H1 (cell line): ENCODE data around the gene UBA6. TPM values are rescaled to one million over a fixed set of nuclear protein-coding genes. Genes with fewer than 3 reads are reported as not detected.

Experiments used
- CTCF ChIA-PET: fragments of 300-600 bp; sonication (Branson Sonifier 250); formaldehyde crosslinking; loops from one replicate; lab custom pipeline; 2021; ENCODE audit not compliant: partially characterized antibody; lab: Charles Lee
- POLR2A ChIA-PET: fragments of 300-600 bp; sonication (Branson Sonifier 250); formaldehyde crosslinking; loops from one replicate; lab custom pipeline; 2021; ENCODE audit warnings: inconsistent platforms; ENCODE audit not compliant: partially characterized antibody; lab: Charles Lee
- DNase-seq, 2 experiments: peaks; one replicate each; pipeline versions ENCODE4 v3.0.0 to v3.0.0-alpha.2; 2010 to 2022; ENCODE audit warnings: low spot score in 2 of 2, low read depth in 1 of 2, mixed read lengths in 1 of 2
- FAIRE-seq: peaks from 2 replicates; lab custom pipeline; 2011; peaks lifted over from hg19 to GRCh38; lab: Jason Lieb, UNC
- H2AFZ ChIP-seq: 2 replicates; pipeline ENCODE4 v1.8.1; 2012; ENCODE audit warnings: low read length, inconsistent platforms
- H2AK5ac ChIP-seq: 2 replicates; pipeline ENCODE4 v1.6.1; 2013; ENCODE audit warnings: low read depth, low read length
- H2BK120ac ChIP-seq: replicated peaks from 2 replicates; pipeline ENCODE3; 2013; ENCODE audit warnings: low read depth, low read length, inconsistent platforms
- H2BK12ac ChIP-seq: 2 replicates; pipeline ENCODE4 v1.6.1; 2013; ENCODE audit warnings: low read depth, low read length
- H2BK15ac ChIP-seq: 2 replicates; pipeline ENCODE4 v1.6.1; 2013; ENCODE audit warnings: low read length
- H2BK20ac ChIP-seq: 2 replicates; pipeline ENCODE4 v1.6.1; 2013; ENCODE audit warnings: low read length
- H2BK5ac ChIP-seq: 2 replicates; pipeline ENCODE4 v1.6.1; 2013; ENCODE audit warnings: low read depth, low read length
- H3K14ac ChIP-seq: 2 replicates; pipeline ENCODE4 v1.6.1; 2013; ENCODE audit warnings: inconsistent platforms; ENCODE audit not compliant: insufficient read length
- H3K18ac ChIP-seq: 2 replicates; pipeline ENCODE4 v1.6.1; 2013; ENCODE audit warnings: low read length; ENCODE audit errors: extremely low read depth
- H3K23ac ChIP-seq: 2 replicates; pipeline ENCODE4 v1.6.1; 2013; ENCODE audit warnings: inconsistent platforms; ENCODE audit not compliant: insufficient read length
- H3K23me2 ChIP-seq: 2 replicates; pipeline ENCODE4 v1.6.1; 2013; ENCODE audit warnings: low read depth, low read length
- H3K27ac ChIP-seq: 2 replicates; pipeline ENCODE4 v1.6.1; 2011; ENCODE audit warnings: low read depth, low read length, inconsistent platforms
- H3K27me3 ChIP-seq, 4 experiments: replicated peaks in 1 of 4; 1 replicate in 1 of 4; 2 replicates in 3 of 4; pipeline versions ENCODE4 v1.6.1 to v1.8.1; 2011 to 2013; ENCODE audit warnings: low read length in 3 of 4, mild to moderate bottlenecking in 3 of 4, inconsistent platforms in 2 of 4, mixed read lengths in 2 of 4, moderate library complexity in 1 of 4; ENCODE audit not compliant: control insufficient read depth in 3 of 4, insufficient read depth in 3 of 4; ENCODE audit errors: extremely low read depth in 1 of 4
- H3K36me3 ChIP-seq, 4 experiments: 2 replicates each; pipeline versions ENCODE4 v1.6.1 to v1.8.1; 2011 to 2013; ENCODE audit warnings: mild to moderate bottlenecking in 4 of 4, low read length in 3 of 4, moderate library complexity in 2 of 4, control low read depth in 1 of 4, inconsistent platforms in 1 of 4; ENCODE audit not compliant: insufficient read depth in 4 of 4, control insufficient read depth in 2 of 4
- H3K4ac ChIP-seq: replicated peaks from 2 replicates; pipeline ENCODE3; 2013; ENCODE audit warnings: low read length, low read depth, mixed read lengths, inconsistent platforms; ENCODE audit not compliant: insufficient read length
- H3K4me1 ChIP-seq, 4 experiments: replicated peaks in 1 of 4; 1 replicate in 1 of 4; 2 replicates in 3 of 4; pipeline versions ENCODE4 v1.6.1 to v1.8.1; 2011 to 2013; ENCODE audit warnings: low read length in 3 of 4, inconsistent platforms in 2 of 4, mixed read lengths in 1 of 4; ENCODE audit not compliant: insufficient read depth in 4 of 4, control insufficient read depth in 3 of 4
- H3K4me2 ChIP-seq, 2 experiments: 2 replicates each; pipeline versions ENCODE4 v1.6.1 to v1.8.1; 2011 to 2013; ENCODE audit warnings: low read depth in 2 of 2, low read length in 2 of 2, control low read depth in 1 of 2, inconsistent platforms in 1 of 2, mild to moderate bottlenecking in 1 of 2; ENCODE audit not compliant: insufficient read depth in 1 of 2
- H3K4me3 ChIP-seq, 4 experiments: fragments of 200-600, 300-600 bp in 1 of 4; sonication (generic), shearing (Covaris generic), sonication (Bioruptor Twin) in 1 of 4; 2 replicates each; pipeline versions ENCODE4 v1.5.1 to v1.8.1; 2011 to 2016; ENCODE audit warnings: low read length in 4 of 4, low read depth in 3 of 4, control low read depth in 2 of 4, inconsistent platforms in 2 of 4, mild to moderate bottlenecking in 2 of 4, mixed read lengths in 1 of 4, moderate library complexity in 1 of 4; ENCODE audit not compliant: insufficient read depth in 2 of 4; ENCODE audit errors: extremely low read depth in 1 of 4
- H3K56ac ChIP-seq: replicated peaks from 2 replicates; pipeline ENCODE3; 2013; ENCODE audit warnings: low read depth, mild to moderate bottlenecking, mixed read lengths, low read length, inconsistent platforms; ENCODE audit not compliant: insufficient read length
- H3K79me1 ChIP-seq: 2 replicates; pipeline ENCODE4 v1.6.1; 2013; ENCODE audit warnings: low read depth, low read length, control low read depth
- H3K79me2 ChIP-seq, 2 experiments: 2 replicates each; pipeline versions ENCODE4 v1.6.1 to v1.8.1; 2012 to 2013; ENCODE audit warnings: low read length in 2 of 2, mild to moderate bottlenecking in 2 of 2, inconsistent platforms in 1 of 2; ENCODE audit not compliant: insufficient read depth in 2 of 2, control insufficient read depth in 1 of 2
- H3K9ac ChIP-seq, 4 experiments: replicated peaks in 1 of 4; 1 replicate in 1 of 4; 2 replicates in 3 of 4; pipeline versions ENCODE4 v1.6.1 to v1.8.1; 2011 to 2013; ENCODE audit warnings: low read depth in 3 of 4, low read length in 3 of 4, control low read depth in 2 of 4, mild to moderate bottlenecking in 2 of 4, moderate library complexity in 2 of 4, inconsistent platforms in 1 of 4; ENCODE audit errors: extremely low read depth in 1 of 4
- H3K9me3 ChIP-seq, 2 experiments: 2 replicates each; pipeline versions ENCODE4 v1.6.1 to v1.8.1; 2012 to 2013; ENCODE audit warnings: mild to moderate bottlenecking in 2 of 2, moderate library complexity in 2 of 2, control low read depth in 1 of 2, inconsistent platforms in 1 of 2, low read depth in 1 of 2, low read length in 1 of 2, mixed read lengths in 1 of 2; ENCODE audit not compliant: insufficient read depth in 2 of 2
- H4K20me1 ChIP-seq, 2 experiments: replicated peaks in 1 of 2; 2 replicates each; pipeline versions ENCODE3 to v1.8.1; 2011 to 2013; ENCODE audit warnings: inconsistent platforms in 2 of 2, low read length in 2 of 2, mild to moderate bottlenecking in 1 of 2; ENCODE audit not compliant: insufficient read depth in 2 of 2, control insufficient read depth in 1 of 2
- H4K5ac ChIP-seq: 2 replicates; pipeline ENCODE4 v1.6.1; 2013; ENCODE audit warnings: low read length, low read depth, mixed read lengths, inconsistent platforms; ENCODE audit not compliant: insufficient read length
- H4K8ac ChIP-seq: 2 replicates; pipeline ENCODE4 v1.8.0; 2013; ENCODE audit warnings: mild to moderate bottlenecking, moderate library complexity, low read length, inconsistent platforms; ENCODE audit not compliant: insufficient read depth; ENCODE audit errors: extremely low read depth
- H4K91ac ChIP-seq: replicated peaks from 2 replicates; pipeline ENCODE3; 2013; ENCODE audit warnings: low read length, mixed read lengths, inconsistent platforms; ENCODE audit not compliant: insufficient read length
- SP1 ChIP-seq: IDR thresholded peaks from 2 replicates; pipeline ENCODE4 v1.6.1; 2011; ENCODE audit warnings: low read depth, low read length
- SP2 ChIP-seq: IDR thresholded peaks from 2 replicates; pipeline ENCODE4 v1.6.1; 2012; ENCODE audit warnings: mild to moderate bottlenecking, low read length, inconsistent platforms
- WGBS, 2 experiments: shearing (Covaris generic) in 1 of 2; methylation state at CpG; one replicate each; pipeline versions ENCODE4 v1.1.6 to v1.1.7; 2013 to 2015; ENCODE audit warnings: low lambda C conversion rate in 2 of 2, mixed read lengths in 2 of 2, inconsistent platforms in 1 of 2, low coverage in 1 of 2, missing lambda C conversion rate in 1 of 2; ENCODE audit not compliant: insufficient replicate concordance in 2 of 2, insufficient coverage in 1 of 2, insufficient read length in 1 of 2; ENCODE audit errors: extremely low coverage in 1 of 2, missing lambda C conversion rate in 1 of 2; 5-methylcytosine and 5-hydroxymethylcytosine counted together
- polyA plus RNA-seq, 7 experiments: library from polyadenylated mRNA; depleted of rRNA in 3 of 7; stranded (reverse) in 5 of 7; unstranded in 2 of 7; fragments of >200 nt in 5 of 7; fragments of 200-250 nt in 2 of 7; gene quantifications; 1 replicate in 5 of 7; 2 replicates in 1 of 7; 4 replicates in 1 of 7; pipeline versions ENCODE4 v1.2.1 to v1.2.3, GENCODE V29; 2011 to 2013; ENCODE audit warnings: missing spikeins in 2 of 7, mixed read lengths in 2 of 7
- total RNA-seq: library from RNA; stranded (reverse); fragmentation: NEBNext Ultra II Directional; extraction: Animal tissue kit (Norgen Biotek cat#: 25700); gene quantifications from 2 replicates; pipeline ENCODE4 v1.2.1, GENCODE V29; 2021

Gene UBA6
- total and polyA plus RNA-seq, 2 of the 8 experiments (the other 6 are each of a cell fraction or from before 2014, with no cell fraction given), result 17.4 to 74.3 TPM

DNA sequence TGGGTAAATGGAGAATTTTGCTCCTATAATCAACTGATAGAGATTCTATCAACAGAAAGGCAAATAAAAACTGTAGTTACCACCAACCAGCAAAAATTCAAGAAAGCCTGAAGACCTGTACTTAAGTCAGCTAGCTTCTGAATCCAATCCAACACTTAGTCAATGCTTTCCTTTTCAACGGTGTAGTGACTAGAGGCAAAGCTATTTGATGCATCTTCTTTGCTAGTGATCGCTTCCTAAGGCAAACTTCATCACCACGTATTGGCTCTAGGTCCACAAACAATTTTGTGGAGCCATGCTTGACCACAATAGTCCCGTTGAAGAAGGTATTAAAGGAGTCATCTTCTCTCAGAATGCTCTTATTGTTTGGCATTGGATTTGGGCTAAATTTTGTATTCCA, 25.0 kb upstream of the UBA6 start:
- WGBS, 2 experiments, result 89% methylated on average over 4 of the region's 4 CpGs; no CpG with 5 or more reads in 1 of the 2 experiments
- peaks cover 0 to 3% of the 10 kb centered on the region in 2 experiments for H4K20me1 ChIP-seq
- H2BK20ac ChIP-seq, result no peak overlapping the region
- no peaks in the 10 kb centered on the region for H3K36me3 ChIP-seq
- no peak overlapping the region for H4K91ac ChIP-seq
- H2AK5ac ChIP-seq, result no peak overlapping the region
- H2BK12ac ChIP-seq, result no peak overlapping the region
- no peak overlapping the region for H4K5ac ChIP-seq
- ChIA-PET CTCF (interaction anchor here (0.7 to 5.5 kb wide), 8 partner anchors 9 to 482 kb away, joined by 3 to 49 read pairs (median 5); partner anchors contain the start of gene UBA6), POLR2A (no interaction called here)
- H3K18ac ChIP-seq, result no peak overlapping the region
- H3K27me3 ChIP-seq, result no peaks in the 10 kb centered on the region
- no peak for TF ChIP-seq SP2
- TF ChIP-seq SP1, result no peak
- H2BK120ac ChIP-seq, result no peak overlapping the region
- no peak overlapping the region for H3K23ac ChIP-seq
- no peak overlapping the region for H2BK5ac ChIP-seq
- no peak overlapping the region for H3K4ac ChIP-seq
- H3K79me1 ChIP-seq, result no peaks in the 10 kb centered on the region
- H3K9me3 ChIP-seq, result no peaks in the 10 kb centered on the region
- H3K27ac ChIP-seq, result no peak overlapping the region
- H3K4me1 ChIP-seq, result peaks cover 0 to 10% (median 3%) of the 10 kb centered on the region in 4 experiments; a peak in 3 of 7 replicates
- no peak overlapping the region for H3K9ac ChIP-seq
- H3K14ac ChIP-seq, result no peak overlapping the region
- no peaks in the 10 kb centered on the region for H3K23me2 ChIP-seq
- H2BK15ac ChIP-seq, result no peak overlapping the region
- no peak overlapping the region for H3K56ac ChIP-seq
- no peak overlapping the region for H4K8ac ChIP-seq
- H3K4me2 ChIP-seq, result no peak overlapping the region
- FAIRE-seq, result no peak
- H3K79me2 ChIP-seq, result no peaks in the 10 kb centered on the region
- no peak overlapping the region for H2AFZ ChIP-seq
- no peak overlapping the region for H3K4me3 ChIP-seq
- no peak for DNase-seq
